GM13976 (cell line): Measurements from ENCODE around the gene PJA1.

ENCODE experiments used
- DNase-seq: peaks from one replicate; pipeline ENCODE4 v3.0.0; 2012; ENCODE audit warnings: low spot score
- CTCF ChIP-seq: IDR thresholded peaks from 2 replicates; pipeline ENCODE4 v1.5.1; 2012; ENCODE audit warnings: borderline replicate concordance, mild to moderate bottlenecking; ENCODE audit not compliant: insufficient read depth; ENCODE audit errors: extremely low read depth, missing control alignments, control extremely low read depth
- in situ Hi-C: fragments of 300-500 bp; cut with MboI; formaldehyde crosslinking; loops from one replicate; pipeline ENCODE4 v1.12.0; 2022; ENCODE audit warnings: low sequenced_read_pairs, mixed read lengths, inconsistent platforms; ENCODE audit not compliant: unreplicated experiment

The PJA1 gene

GRCh38 chrX:69165087-69165651 is at the start of gene PJA1:
TSS of gene PJA1 (minus strand) at chrX:69165453. CDS start at chrX:69163073, 2,380 bp downstream.
- no peak for TF ChIP-seq CTCF
- DNase-seq, result peak; percentile 76
- in situ Hi-C loops, result no loop called here

- TF ChIP-seq CTCF, result no peak
- in situ Hi-C loops, result no loop called here
- no peak for DNase-seq
Observed at GRCh38 chrX:69214463-69214862, 49.2 kb upstream of the PJA1 start.

- DNase-seq, result no peak
- in situ Hi-C loops, result no loop called here
- TF ChIP-seq CTCF, result no peak
Observed at GRCh38 chrX:69211701-69212100, 46.4 kb upstream of the PJA1 start.

DNA sequence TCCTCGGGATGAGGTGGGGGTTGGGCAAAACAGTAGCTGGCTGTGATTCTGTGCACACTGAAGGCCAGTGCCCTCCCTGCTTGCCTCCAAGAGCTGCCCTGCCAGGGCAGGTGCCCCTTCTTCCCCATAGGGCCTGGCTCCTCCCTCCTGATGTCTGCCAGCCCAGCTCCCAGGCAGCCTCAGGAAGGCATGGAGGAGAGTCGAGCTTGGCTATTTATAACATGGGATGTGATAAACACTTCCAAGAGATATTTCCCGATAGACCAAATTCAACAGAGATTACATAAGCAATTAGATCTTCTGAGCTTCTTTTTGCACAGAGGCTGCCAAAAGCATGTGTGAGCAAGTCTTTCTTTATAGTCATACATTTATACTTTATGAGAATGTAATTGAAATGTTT is 45.3 kb upstream of the PJA1 start:
- in situ Hi-C loops, result no loop called here
- no peak for TF ChIP-seq CTCF
- no peak for DNase-seq

DNA sequence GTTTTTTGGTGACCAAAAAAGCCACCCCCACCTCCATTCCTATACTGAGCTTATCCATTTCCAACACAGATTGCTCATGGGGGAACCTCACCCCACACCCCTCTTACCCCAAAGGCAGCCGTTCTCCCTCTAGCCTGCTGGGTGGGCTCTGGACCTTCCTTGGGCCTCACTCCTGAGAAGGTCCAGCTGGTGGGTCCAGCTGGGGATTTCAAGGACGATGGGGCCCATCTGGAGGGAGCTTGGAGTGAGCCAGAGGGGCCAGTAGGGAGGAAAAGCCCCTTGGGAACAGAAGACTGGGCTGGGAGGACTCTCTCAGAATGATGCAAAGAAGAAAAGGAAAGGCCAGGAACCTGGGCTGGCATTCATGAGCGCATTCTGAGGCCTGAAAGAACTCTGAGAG is 42.0 kb upstream of the PJA1 start:
- DNase-seq, result no peak
- in situ Hi-C loops, result no loop called here
- TF ChIP-seq CTCF, result no peak

DNA sequence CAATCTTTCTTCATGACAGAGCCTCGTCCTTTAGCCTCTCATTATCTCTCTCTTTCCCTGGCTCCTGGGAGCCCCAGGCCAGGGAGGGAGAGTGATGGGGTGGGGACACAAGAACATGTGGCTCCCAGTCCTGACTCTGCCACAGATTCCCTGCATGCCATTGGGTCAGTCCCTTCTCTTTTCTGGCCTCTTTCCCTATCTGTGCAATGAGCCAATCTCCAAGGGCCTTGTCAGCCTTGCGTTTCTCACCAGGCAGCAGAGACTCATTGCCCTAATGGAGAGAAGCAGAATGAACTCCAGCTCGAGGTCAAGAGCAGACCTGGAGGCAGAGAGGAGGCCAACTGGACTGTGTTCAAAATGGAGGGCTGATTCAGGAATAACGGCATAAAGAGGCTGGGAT is 38.4 kb upstream of the PJA1 start:
- DNase-seq, result no peak
- no peak for TF ChIP-seq CTCF
- in situ Hi-C loops, result no loop called here
